Natural killer cell (primary cell): ENCODE measurements around the gene DLX5. TPM values are rescaled to one million over a fixed set of nuclear protein-coding genes. Genes with fewer than 3 reads are reported as not detected.

Experiments
- ATAC-seq, 3 donors: fragments of 150-1000 bp in 2 of 3; fragments of 200-7000 bp in 1 of 3; cut with Tn5 transposase; 1 replicate in 1 of 3; 2 replicates in 2 of 3; pipeline ENCODE4 v1.10.0; 2021; ENCODE audit warnings: mild to moderate bottlenecking in 2 of 3, moderate library complexity in 2 of 3
- DNase-seq, 2 donors: peaks; one replicate each; pipeline versions ENCODE4 v3.0.0 to v3.0.0-alpha.2; 2013 to 2021; ENCODE audit warnings: mixed read lengths in 1 of 2
- H3K27ac ChIP-seq: one replicate; pipeline ENCODE4 v1.5.1; 2013; ENCODE audit warnings: mild to moderate bottlenecking, low read length
- H3K27me3 ChIP-seq: one replicate; pipeline ENCODE4 v1.6.1; 2013; ENCODE audit warnings: low read length; ENCODE audit not compliant: control insufficient read depth, insufficient read depth
- H3K36me3 ChIP-seq: one replicate; pipeline ENCODE4 v1.6.1; 2013; ENCODE audit warnings: low read length; ENCODE audit not compliant: control insufficient read depth, insufficient read depth
- H3K4me1 ChIP-seq: one replicate; pipeline ENCODE4 v1.6.1; 2013; ENCODE audit warnings: low read length; ENCODE audit not compliant: control insufficient read depth, insufficient read depth
- H3K4me3 ChIP-seq: one replicate; pipeline ENCODE4 v1.5.1; 2013; ENCODE audit warnings: low read length
- H3K9me3 ChIP-seq: one replicate; pipeline ENCODE4 v1.6.1; 2013; ENCODE audit warnings: low read length; ENCODE audit not compliant: control insufficient read depth, insufficient read depth
- H3K27ac Mint-ChIP-seq, 2 donors: one replicate each; pipeline ENCODE4 v1.8.0; 2022; ENCODE audit warnings: mild to moderate bottlenecking in 2 of 2, mixed read lengths in 2 of 2, moderate library complexity in 1 of 2
- H3K27me3 Mint-ChIP-seq, 2 donors: one replicate each; pipeline ENCODE4 v1.8.0; 2022; ENCODE audit warnings: low read depth in 2 of 2, mixed read lengths in 2 of 2
- H3K36me3 Mint-ChIP-seq: one replicate; pipeline ENCODE4 v1.8.0; 2022; ENCODE audit warnings: mixed read lengths
- H3K4me1 Mint-ChIP-seq, 2 donors: one replicate each; pipeline ENCODE4 v1.8.0; 2022; ENCODE audit warnings: mixed read lengths in 2 of 2
- H3K4me3 Mint-ChIP-seq: one replicate; pipeline ENCODE4 v1.8.0; 2022; ENCODE audit warnings: mild to moderate bottlenecking, moderate library complexity, mixed read lengths
- H3K9me3 Mint-ChIP-seq, 2 donors: one replicate each; pipeline ENCODE4 v1.8.0; 2022; ENCODE audit warnings: mixed read lengths in 2 of 2
- WGBS: methylation state at CpG from one replicate; pipeline ENCODE4 v1.1.7; 2013; ENCODE audit warnings: missing lambda C conversion rate; ENCODE audit not compliant: insufficient coverage; 5-methylcytosine and 5-hydroxymethylcytosine counted together
- intact Hi-C: fragments of 100-400 bp; cut with micrococcal nuclease; formaldehyde crosslinking; loops from one replicate; pipeline ENCODE4 v1.14.2; 2022
- total RNA-seq, 4 donors: library from RNA; stranded (reverse); fragments of 120-200 nt in 1 of 4; gene quantifications; one replicate each; pipeline versions ENCODE4 v1.2.3 to v1.2.4, GENCODE V29; 2013 to 2022
- TF ChIP-seq, protein P1 (sequence below): fragments of 200-600 bp; IDR thresholded peaks from one replicate; pipeline ENCODE4 v1.8.0; 2022; ENCODE audit warnings: antibody characterized with exemption

DLX5 gene
- total RNA-seq, 3 donors from 2014 or later (not counting 1 experiment from before 2014, with no cell fraction given) = not detected

DNA sequence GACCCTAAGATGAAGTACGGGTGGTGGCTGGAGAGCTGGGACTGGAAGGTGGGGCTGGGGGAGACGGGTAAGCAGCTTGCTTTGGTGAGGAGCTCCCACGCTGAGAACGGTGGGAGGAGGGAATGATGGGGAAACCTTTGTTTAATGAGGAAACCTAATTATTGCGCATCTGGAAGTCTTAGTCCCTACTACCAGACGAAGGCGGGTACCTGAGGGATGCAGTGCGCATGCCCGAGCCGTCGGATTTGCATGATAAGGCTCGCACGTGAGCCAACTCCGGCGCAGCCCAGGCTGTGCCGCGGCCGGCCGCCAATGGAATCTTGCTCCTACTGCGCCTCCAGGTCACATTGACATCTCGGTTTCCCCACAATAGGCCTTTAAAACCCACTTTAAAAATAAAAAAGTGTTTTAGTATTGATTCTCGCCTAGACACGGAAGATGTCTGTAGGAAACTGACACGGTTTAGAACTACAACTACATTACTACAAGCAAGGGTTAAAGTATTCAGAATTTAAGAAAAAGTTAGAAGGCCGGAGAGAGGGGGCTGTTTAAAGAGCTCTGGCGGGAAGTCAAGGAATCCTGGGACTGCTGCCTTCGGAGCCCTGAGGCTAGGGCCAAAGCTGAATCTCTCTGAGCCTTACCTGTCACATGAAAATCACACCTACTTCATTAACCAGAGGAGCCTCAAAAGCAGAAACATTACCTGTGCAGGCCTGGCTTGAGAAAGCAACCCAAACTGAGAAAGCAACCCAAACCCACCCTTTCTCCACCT, 31.4 kb downstream of the DLX5 start:
- ATAC-seq = no peak
- H3K9me3 Mint-ChIP-seq = peaks cover 0 to 3% of the 10 kb centered on the region in 2 donors
- H3K4me1 ChIP-seq = peaks cover 5% of the 10 kb centered on the region
- H3K36me3 Mint-ChIP-seq = peaks cover 24% of the 10 kb centered on the region
- H3K4me3 Mint-ChIP-seq = no peak overlapping the region
- 22% methylated on average over 23 of the region's 27 CpGs for WGBS
- no peak overlapping the region for H3K27ac Mint-ChIP-seq
- peaks cover 0 to 9% of the 10 kb centered on the region in 2 donors for H3K4me1 Mint-ChIP-seq
- TF ChIP-seq, protein P1, sequence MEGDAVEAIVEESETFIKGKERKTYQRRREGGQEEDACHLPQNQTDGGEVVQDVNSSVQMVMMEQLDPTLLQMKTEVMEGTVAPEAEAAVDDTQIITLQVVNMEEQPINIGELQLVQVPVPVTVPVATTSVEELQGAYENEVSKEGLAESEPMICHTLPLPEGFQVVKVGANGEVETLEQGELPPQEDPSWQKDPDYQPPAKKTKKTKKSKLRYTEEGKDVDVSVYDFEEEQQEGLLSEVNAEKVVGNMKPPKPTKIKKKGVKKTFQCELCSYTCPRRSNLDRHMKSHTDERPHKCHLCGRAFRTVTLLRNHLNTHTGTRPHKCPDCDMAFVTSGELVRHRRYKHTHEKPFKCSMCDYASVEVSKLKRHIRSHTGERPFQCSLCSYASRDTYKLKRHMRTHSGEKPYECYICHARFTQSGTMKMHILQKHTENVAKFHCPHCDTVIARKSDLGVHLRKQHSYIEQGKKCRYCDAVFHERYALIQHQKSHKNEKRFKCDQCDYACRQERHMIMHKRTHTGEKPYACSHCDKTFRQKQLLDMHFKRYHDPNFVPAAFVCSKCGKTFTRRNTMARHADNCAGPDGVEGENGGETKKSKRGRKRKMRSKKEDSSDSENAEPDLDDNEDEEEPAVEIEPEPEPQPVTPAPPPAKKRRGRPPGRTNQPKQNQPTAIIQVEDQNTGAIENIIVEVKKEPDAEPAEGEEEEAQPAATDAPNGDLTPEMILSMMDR = no peak
- no peaks in the 10 kb centered on the region for H3K9me3 ChIP-seq
- H3K27me3 ChIP-seq = peaks cover 51% of the 10 kb centered on the region
- no peaks in the 10 kb centered on the region for H3K36me3 ChIP-seq
- no peak for DNase-seq
- intact Hi-C loops = no loop called here
- H3K27ac ChIP-seq = no peak overlapping the region
- H3K27me3 Mint-ChIP-seq = peaks cover 77 to 97% of the 10 kb centered on the region in 2 donors
- no peak overlapping the region for H3K4me3 ChIP-seq

DNA sequence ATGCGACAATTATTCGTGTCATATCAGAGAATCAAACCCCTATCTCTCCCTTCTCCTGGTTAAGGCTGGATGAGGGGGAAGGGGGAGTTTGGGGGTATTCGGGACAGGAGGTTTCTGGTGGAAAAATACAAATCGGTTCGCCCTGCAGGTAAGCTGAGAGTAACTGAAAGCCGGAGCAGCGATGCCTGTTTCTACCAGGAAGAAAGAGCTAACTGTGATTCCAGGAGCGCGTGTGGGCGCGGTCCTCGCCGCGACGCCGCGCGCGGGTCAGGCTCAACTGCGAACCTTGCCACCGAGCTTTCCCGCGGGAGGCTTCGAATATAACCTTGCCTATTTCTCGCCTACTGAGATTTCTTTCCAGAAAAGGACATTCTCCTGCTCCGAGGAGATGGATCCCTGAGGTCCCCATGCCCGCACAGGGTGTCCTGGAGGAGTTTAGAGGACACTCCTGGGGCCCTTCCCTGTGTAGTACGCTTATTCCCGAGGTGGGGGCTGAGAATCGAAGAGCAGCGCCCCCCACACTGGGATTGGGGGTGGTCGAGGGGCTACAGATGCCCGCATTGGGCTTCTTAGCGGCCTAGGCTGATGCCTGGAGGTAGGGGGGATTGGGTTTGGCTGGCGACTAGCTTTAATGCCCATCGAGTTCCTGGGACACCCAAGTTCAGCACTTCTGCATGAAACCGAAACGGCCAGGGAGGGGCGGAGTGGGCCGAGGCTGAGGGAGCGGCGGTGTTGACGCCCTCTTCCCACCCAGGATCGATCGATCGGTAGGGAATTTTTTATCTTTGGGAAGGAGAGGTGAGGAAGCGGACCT, 32.2 kb downstream of the DLX5 start:
- Histone ChIP-seq H3K27ac (no peak overlapping the region), H3K4me3 (no peak overlapping the region), H3K9me3 (no peaks in the 10 kb centered on the region), H3K36me3 (no peaks in the 10 kb centered on the region), H3K27me3 (peaks cover 46% of the 10 kb centered on the region), H3K4me1 (peaks cover 5% of the 10 kb centered on the region)
- Mint-ChIP-seq H3K9me3 (peaks cover 0 to 3% of the 10 kb centered on the region in 2 donors), H3K27me3 (peaks cover 71 to 97% of the 10 kb centered on the region in 2 donors), H3K4me3 (no peak overlapping the region), H3K4me1 (peaks cover 0 to 9% of the 10 kb centered on the region in 2 donors), H3K27ac (no peak overlapping the region), H3K36me3 (peaks cover 24% of the 10 kb centered on the region)
- DNase-seq = no peak
- TF ChIP-seq, protein P1 = no peak
- ATAC-seq = no peak
- 22% methylated on average over 45 of the region's 47 CpGs for WGBS
- intact Hi-C loops = no loop called here

DNA sequence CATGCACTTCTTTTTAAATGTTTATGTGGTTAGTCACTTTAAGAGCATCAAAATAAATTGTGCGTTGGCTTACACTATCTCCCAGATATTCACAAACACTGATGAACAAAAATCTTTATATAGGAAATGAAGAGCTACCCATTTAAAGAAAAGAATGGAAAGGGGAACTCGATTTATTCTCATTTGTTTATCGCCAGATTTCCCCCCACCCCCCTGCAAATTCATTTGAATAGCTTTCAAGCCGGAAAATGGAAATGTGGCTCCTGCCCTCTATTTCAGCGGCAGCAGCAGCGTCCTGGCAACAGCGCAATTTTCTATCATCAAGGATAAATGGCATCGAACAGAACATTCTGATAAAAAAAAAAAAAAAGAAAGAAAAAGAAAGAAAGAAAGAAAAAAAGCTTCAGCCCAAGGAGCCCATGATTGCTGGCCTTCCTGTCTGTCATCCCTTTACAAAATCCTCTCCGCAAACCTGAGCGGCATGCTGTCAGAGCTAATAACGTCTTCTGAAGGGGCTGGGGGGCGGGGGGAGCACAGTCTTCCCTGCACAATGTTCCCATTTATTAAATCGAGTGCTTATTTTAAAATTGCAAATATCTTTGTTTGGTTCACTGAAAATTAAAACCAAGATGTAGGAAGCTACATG, 33.0 kb downstream of the DLX5 start:
- peaks cover 5% of the 10 kb centered on the region for H3K4me1 ChIP-seq
- Mint-ChIP-seq H3K4me3 (no peak overlapping the region), H3K4me1 (peaks cover 0 to 9% of the 10 kb centered on the region in 2 donors), H3K9me3 (peaks cover 0 to 3% of the 10 kb centered on the region in 2 donors), H3K36me3 (peaks cover 24% of the 10 kb centered on the region), H3K27ac (no peak overlapping the region), H3K27me3 (peaks cover 71 to 97% of the 10 kb centered on the region in 2 donors)
- DNase-seq = no peak
- H3K27me3 ChIP-seq = peaks cover 41% of the 10 kb centered on the region
- no peak overlapping the region for H3K27ac ChIP-seq
- 15% methylated on average over 9 of the region's 13 CpGs for WGBS
- no peak for ATAC-seq
- H3K9me3 ChIP-seq = no peaks in the 10 kb centered on the region
- no peaks in the 10 kb centered on the region for H3K36me3 ChIP-seq
- intact Hi-C loops = no loop called here
- H3K4me3 ChIP-seq = no peak overlapping the region
- TF ChIP-seq, protein P1 = no peak
